Activated naive CD8-positive, alpha-beta T cell treated with anti-CD3 and anti-CD28 coated beads, Interleukin-2, amount 50 U/mL, for 24 hours (primary cell): Measurements from ENCODE around the gene POGLUT2.
A peak's percentile ranks its signal among the peaks of the same experiment; 100 is the strongest.

Experiments used
- ATAC-seq: fragments of 150-1000 bp; cut with Tn5 transposase; one replicate; pipeline ENCODE4 v1.10.0; 2021
- DNase-seq: peaks from one replicate; pipeline ENCODE4 v3.0.0; 2021
- H3K27ac Mint-ChIP-seq: one replicate; pipeline ENCODE4 v1.8.0; 2021; ENCODE audit warnings: mild to moderate bottlenecking, mixed read lengths
- H3K27me3 Mint-ChIP-seq: one replicate; pipeline ENCODE4 v1.8.0; 2021; ENCODE audit warnings: mixed read lengths
- H3K36me3 Mint-ChIP-seq: one replicate; pipeline ENCODE4 v1.8.0; 2021; ENCODE audit warnings: low read depth, mixed read lengths
- H3K4me1 Mint-ChIP-seq: one replicate; pipeline ENCODE4 v1.8.0; 2021; ENCODE audit warnings: mixed read lengths
- H3K4me3 Mint-ChIP-seq: one replicate; pipeline ENCODE4 v1.8.0; 2021; ENCODE audit warnings: mild to moderate bottlenecking, moderate library complexity, mixed read lengths
- H3K9me3 Mint-ChIP-seq: one replicate; pipeline ENCODE4 v1.8.0; 2021; ENCODE audit warnings: mixed read lengths

POGLUT2 gene

DNA sequence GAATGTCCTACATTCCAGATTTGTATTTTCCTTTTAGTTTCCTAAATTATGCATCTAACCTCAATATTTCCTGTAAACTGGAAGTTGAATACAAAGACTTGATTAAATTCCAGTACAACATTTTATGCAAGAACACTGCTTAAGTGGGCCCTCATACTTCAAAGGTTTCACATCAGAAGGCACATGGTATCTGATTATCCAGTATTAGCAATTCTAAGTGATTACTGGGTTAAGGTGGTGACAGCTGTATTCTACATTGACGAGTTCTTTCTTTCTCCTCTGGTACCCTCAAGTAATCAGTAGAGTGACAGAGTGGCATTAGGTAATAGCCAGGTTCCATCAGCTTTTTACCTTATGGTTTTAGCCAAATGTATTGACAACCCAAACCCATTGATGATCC, 18.5 kb upstream of the POGLUT2 start:
- H3K9me3 Mint-ChIP-seq: no peaks in the 10 kb centered on the region
- H3K27me3 Mint-ChIP-seq: no peaks in the 10 kb centered on the region
- DNase-seq (no peak), ATAC-seq (no peak)
- no peak overlapping the region for H3K27ac Mint-ChIP-seq
- no peak overlapping the region for H3K4me3 Mint-ChIP-seq
- H3K4me1 Mint-ChIP-seq: peaks cover 15% of the 10 kb centered on the region
- peaks cover 21% of the 10 kb centered on the region for H3K36me3 Mint-ChIP-seq

DNA sequence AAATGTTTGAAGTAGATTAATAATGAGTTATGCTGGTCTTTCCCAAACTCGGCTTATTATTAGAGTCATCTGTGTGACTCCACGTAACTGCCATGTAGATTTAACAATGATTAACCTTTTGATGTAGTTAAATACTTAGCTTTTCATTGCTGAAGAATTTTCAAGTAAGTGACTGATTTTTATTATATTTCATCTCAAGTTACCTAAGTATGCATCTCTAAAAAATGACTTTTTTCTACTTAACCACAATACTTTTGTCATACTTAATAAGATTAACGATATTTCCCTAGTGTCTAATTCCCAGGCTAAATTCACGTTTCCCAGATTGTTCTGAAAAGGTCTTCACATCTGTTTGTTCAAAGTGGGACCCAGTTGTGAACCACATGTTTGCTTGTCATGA, 17.9 kb upstream of the POGLUT2 start:
- H3K4me1 Mint-ChIP-seq: peaks cover 15% of the 10 kb centered on the region
- H3K27me3 Mint-ChIP-seq: no peaks in the 10 kb centered on the region
- peaks cover 21% of the 10 kb centered on the region for H3K36me3 Mint-ChIP-seq
- no peak overlapping the region for H3K4me3 Mint-ChIP-seq
- no peaks in the 10 kb centered on the region for H3K9me3 Mint-ChIP-seq
- DNase-seq (no peak), ATAC-seq (no peak)
- H3K27ac Mint-ChIP-seq: no peak overlapping the region

DNA sequence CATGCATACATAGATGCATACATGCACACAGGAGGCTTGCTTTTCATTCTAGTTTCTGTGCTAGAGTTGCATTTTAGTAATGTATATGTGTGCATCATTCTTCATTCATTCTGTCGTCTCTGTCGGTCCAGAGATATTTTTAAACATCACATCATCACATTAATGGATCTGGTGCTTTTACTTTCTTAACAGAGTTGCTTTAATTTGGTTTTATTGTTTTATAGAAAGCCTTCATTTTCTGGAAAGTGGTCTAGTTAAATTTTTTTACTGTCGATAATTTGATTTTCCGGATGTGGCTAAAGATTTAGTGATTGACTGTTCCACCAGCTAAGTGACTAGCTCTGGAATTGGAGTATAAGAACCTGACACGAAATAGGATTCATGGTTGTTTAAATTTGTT, 17.0 kb upstream of the POGLUT2 start:
- H3K4me3 Mint-ChIP-seq: no peak overlapping the region
- H3K27ac Mint-ChIP-seq: no peak overlapping the region
- DNase-seq (no peak), ATAC-seq (no peak)
- H3K27me3 Mint-ChIP-seq: no peaks in the 10 kb centered on the region
- peaks cover 31% of the 10 kb centered on the region for H3K36me3 Mint-ChIP-seq
- peaks cover 15% of the 10 kb centered on the region for H3K4me1 Mint-ChIP-seq
- no peaks in the 10 kb centered on the region for H3K9me3 Mint-ChIP-seq

DNA sequence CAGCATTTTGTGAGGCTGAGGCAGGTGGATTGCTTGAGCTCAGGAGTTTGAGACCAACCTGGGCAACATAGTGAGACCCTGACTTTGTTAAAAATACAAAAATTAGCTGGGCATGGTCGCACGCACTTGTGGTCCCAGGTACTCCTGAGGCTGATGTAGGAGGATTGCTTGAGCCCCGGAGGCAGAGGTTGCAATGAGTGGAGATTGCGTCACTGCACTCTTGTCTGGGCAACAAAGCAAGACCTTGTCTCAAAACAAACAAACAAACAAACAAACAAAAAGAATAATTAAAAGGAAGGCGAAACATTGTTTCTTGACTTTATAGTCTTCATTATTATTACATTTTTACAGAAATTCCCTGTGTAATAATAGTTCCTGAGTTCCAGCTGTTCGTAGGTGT, 16.0 kb upstream of the POGLUT2 start:
- Mint-ChIP-seq H3K27me3 (no peaks in the 10 kb centered on the region), H3K36me3 (peaks cover 34% of the 10 kb centered on the region), H3K9me3 (no peaks in the 10 kb centered on the region), H3K4me1 (peaks cover 15% of the 10 kb centered on the region), H3K27ac (no peak overlapping the region), H3K4me3 (no peak overlapping the region)
- DNase-seq (no peak), ATAC-seq (no peak)

DNA sequence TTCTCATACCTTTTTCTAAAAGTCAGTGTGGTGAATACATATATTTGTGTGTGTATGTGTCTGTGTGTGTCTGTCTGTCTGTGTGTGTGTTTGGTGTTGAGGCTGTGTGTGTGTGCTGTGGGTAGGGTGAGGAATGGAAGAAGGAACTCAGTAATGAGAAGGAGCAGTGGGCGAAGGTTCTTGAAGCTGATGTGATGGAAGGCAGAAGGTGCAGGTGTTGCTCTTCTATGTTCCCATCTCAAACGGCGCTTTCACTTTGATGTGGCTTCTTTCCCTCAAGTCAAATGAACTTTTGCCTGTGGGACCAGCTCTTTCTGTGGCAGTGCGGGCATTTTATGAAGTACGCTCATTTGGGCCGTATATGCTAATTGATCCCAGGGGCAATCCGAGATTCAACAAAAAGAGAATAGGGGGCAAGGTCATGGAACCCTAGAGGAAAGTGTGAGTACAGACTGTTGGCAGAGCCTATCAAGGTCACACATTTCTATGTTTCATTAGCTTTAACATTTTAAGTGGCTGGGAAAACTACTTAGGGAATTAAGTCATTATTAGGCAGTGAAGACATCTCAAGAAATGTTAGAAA, 15.3 kb upstream of the POGLUT2 start:
- Mint-ChIP-seq H3K9me3 (no peaks in the 10 kb centered on the region), H3K4me3 (no peak overlapping the region), H3K4me1 (peaks cover 15% of the 10 kb centered on the region), H3K27ac (no peak overlapping the region), H3K27me3 (no peaks in the 10 kb centered on the region), H3K36me3 (peaks cover 33% of the 10 kb centered on the region)
- peak; percentile 46 for ATAC-seq
- no peak for DNase-seq

DNA sequence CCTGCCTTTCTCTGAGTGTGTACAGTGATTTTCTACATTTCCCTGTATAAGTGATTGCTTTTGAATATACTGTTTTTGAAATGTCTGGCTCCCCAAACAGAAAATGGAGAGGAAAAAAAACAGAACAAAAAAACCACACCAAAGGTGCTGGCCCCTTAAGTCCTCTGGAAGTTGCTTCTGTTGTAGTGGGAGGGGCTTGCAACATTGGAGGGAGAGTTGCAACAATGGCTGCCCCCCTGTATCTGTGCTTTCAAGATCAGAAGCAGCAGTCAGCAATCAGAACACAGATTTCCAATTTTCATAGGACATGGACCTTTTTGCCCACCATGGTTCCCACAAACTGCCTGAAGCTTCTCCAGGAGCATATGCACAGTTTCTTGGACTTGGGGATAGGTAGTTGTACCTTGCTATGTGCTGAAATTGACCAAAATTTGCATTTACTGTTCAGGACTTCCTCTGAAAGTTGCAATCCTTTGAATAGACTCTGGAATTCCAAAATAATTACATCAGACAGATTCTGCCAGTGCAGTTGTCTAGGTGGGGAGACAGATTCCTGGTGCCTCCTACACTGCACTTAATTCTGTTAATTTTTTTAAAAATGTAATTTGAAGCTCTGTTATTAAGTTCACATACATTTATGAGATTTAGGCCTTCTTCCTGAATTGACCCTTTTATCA, 14.0 kb upstream of the POGLUT2 start:
- Mint-ChIP-seq H3K27me3 (no peaks in the 10 kb centered on the region), H3K4me1 (peaks cover 16% of the 10 kb centered on the region), H3K27ac (no peak overlapping the region), H3K36me3 (peaks cover 35% of the 10 kb centered on the region), H3K4me3 (no peak overlapping the region), H3K9me3 (no peaks in the 10 kb centered on the region)
- ATAC-seq: no peak
- no peak for DNase-seq

DNA sequence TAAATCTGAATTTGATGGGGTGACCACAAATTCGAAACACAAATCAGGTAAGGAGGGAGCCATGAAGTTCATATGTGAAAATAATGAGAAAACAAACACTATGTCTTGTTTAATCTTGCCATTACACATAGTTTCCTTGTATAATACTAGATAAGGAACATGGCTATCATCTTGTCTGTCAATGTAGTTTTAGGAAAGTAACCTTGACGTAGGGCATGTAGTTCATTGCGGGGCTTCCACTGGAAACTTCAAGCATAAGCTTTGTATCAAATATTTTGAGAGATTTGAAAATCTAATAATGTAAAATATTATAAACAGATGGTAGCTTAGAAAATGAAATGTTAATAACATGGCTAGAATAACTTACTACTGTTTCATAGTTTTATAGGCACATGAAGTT, 8.9 kb upstream of the POGLUT2 start:
- H3K4me1 Mint-ChIP-seq: peaks cover 8% of the 10 kb centered on the region
- no peak overlapping the region for H3K27ac Mint-ChIP-seq
- H3K4me3 Mint-ChIP-seq: no peak overlapping the region
- DNase-seq: no peak
- ATAC-seq: no peak
- H3K9me3 Mint-ChIP-seq: no peaks in the 10 kb centered on the region
- no peaks in the 10 kb centered on the region for H3K27me3 Mint-ChIP-seq
- H3K36me3 Mint-ChIP-seq: peaks cover 33% of the 10 kb centered on the region

DNA sequence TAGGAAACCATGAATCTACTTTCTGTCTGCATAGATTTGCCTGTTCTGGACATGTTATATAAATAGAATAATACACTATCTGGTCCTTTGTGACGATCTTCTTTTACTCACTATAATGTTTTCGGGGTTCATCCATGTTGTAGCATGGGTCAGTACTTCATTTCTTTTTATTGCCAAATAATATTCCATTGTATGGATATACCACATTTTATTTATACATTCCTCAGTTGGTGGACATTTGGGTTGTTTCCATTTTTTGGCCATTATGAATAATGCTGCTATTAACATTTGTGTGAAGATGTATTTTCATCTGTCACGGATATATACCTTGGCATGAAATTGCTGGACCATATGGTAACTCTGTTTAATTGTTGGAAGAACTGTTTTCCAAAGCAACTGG, 6.9 kb upstream of the POGLUT2 start:
- DNase-seq: no peak
- Mint-ChIP-seq H3K36me3 (peaks cover 19% of the 10 kb centered on the region), H3K27me3 (no peaks in the 10 kb centered on the region), H3K27ac (no peak overlapping the region), H3K9me3 (no peaks in the 10 kb centered on the region), H3K4me1 (peaks cover 20% of the 10 kb centered on the region), H3K4me3 (no peak overlapping the region)
- no peak for ATAC-seq

DNA sequence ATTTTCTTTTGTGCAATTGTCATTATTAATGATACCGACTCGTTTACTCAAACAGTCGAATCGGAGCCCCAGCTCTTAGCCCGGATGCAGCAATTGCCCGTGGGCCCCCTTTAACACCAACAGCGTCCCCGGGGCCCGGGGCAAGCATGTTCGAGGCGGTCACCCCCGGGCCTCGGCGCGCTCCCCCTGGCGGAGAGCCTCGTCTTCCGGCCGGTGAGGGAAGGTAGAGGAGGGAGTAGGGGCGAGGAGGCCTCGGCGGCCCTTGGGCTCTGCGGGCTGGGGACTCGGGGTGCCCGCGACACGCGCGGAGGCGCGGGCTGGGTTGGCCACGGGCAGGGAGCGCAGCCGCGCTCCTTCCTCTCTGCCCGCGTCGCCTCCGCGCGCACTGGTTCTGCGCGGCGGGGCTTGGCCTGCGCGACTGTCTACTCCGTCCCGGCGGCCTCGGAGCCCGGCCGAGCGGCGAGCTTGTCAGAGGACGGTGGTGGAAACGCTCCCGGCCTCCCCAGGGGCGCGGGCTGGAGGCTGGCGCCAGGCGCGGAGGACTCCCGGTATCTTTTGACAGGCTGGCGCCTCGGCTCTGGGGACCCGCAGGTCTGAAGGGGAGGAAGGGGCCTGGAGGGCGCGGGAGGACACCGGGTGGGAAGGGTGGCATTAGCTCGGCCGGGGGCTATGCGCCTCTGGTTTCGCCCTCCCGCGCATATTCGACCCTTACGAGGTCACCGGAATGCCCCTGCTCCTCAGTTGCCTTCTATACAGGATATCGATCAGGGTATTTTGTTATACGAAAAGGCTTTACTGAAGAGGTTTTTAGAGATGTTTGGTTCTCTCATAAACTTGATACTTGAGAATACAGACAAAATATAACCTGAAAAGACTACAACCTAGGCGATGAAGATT, 1.6 kb upstream of the POGLUT2 start:
- Mint-ChIP-seq H3K27me3 (peaks cover 9% of the 10 kb centered on the region), H3K27ac (peak overlapping the region; percentile 71), H3K4me1 (peaks cover 28% of the 10 kb centered on the region), H3K36me3 (peaks cover 9% of the 10 kb centered on the region), H3K9me3 (no peaks in the 10 kb centered on the region), H3K4me3 (peak overlapping the region; percentile 89)
- ATAC-seq (peak; percentile 85), DNase-seq (peak; percentile 89)

DNA sequence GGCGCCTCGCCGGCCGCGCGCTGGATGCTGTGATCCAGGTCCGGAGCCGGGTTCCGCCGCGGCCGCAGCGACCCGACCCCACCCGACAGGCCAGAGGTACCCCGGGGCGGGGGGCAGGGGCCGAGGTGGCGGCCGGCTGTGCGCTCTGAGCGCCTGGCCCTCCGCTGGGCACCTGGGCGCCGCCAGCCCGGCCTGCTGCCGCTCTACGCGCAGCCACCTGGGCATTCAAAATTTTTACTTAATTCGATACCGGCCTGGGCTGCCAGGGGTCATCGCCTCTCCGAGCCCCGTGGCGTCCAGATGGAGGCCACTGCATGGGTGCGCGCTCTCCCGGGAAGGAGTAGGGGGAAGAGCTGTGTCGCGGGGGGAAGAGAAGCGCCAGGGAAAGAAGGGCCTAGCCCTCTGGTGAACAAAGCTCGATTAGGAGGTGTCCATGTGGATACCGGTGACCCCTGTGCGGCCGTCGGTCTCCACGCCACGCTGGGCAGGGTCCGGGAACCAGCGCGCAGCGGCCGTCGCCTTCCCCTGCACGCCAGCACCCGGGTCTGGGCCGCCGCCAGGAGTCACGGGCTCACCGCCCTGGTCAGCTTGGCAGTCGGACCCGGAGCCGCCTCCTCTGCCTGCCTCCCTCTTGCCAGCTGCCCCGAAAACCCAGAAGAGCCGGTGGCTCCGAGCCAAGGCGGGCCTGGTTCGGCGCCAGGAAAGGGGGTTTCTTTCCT, 809 bp upstream of the POGLUT2 start:
- Mint-ChIP-seq H3K36me3 (peaks cover 9% of the 10 kb centered on the region), H3K27me3 (peaks cover 9% of the 10 kb centered on the region), H3K27ac (peak overlapping the region; percentile 71), H3K4me1 (peaks cover 28% of the 10 kb centered on the region), H3K9me3 (no peaks in the 10 kb centered on the region), H3K4me3 (peak overlapping the region; percentile 89)
- DNase-seq (no peak), ATAC-seq (no peak)

DNA sequence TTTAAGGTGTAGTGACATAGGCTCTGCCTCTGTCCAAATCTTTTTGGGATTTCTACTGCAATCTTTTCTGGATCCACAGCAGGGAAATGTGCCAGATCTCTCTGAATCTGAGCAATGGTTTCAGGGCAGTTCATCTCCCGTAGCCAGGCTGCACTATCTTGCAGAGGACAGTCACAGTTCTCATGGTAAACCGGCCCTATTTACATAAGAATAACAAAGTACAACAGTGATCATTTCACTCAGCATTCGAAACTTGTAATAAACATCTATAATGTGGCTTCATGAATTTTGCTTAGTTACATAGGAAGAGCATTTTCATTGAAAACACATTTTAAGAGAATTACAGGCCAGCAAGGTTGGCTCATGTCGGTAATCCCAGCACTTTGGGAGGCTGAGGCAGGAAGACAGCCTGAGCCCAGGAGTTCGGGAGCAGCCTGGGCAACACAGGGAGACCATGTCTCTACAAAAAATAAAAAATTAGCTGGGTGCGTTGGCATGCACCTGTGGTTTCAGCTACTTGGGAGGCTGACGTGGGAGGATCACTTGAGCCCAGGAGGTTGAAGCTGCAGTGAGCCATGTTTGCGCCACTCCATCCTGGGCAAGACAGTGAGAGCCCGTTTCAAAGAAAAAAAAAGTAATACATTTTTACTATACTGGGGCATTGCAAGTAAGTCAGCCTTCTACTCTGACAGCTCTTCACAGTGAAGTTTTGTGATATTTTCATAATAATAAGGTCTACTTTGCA, 5.0 kb downstream of the POGLUT2 start:
- no peak for ATAC-seq
- Mint-ChIP-seq H3K36me3 (peaks cover 17% of the 10 kb centered on the region), H3K27ac (no peak overlapping the region), H3K4me3 (no peak overlapping the region), H3K9me3 (no peaks in the 10 kb centered on the region), H3K27me3 (peaks cover 9% of the 10 kb centered on the region), H3K4me1 (peaks cover 7% of the 10 kb centered on the region)
- DNase-seq: no peak

DNA sequence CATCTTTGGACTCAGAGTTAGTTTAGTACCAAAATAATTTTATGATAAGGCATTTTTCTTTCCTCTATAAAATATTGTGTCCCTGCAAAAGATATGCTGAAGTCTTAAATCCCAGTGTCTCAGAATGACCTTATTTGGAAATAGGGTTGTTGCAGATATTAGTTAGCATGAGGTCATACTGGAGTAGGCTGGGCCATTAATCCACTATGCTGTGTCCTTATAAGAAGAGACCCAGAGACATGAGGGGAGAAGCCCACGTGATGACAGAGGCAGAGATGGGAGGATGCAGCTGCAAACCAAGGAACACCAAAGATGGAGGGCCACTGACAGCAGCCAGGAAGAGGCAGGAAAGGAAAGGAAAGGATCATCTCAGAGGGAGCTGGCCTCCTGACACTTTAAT, 6.4 kb downstream of the POGLUT2 start:
- H3K9me3 Mint-ChIP-seq: no peaks in the 10 kb centered on the region
- no peak overlapping the region for H3K27ac Mint-ChIP-seq
- H3K4me1 Mint-ChIP-seq: peaks cover 2% of the 10 kb centered on the region
- ATAC-seq: no peak
- H3K36me3 Mint-ChIP-seq: peaks cover 20% of the 10 kb centered on the region
- DNase-seq: no peak
- H3K27me3 Mint-ChIP-seq: peaks cover 4% of the 10 kb centered on the region
- H3K4me3 Mint-ChIP-seq: no peak overlapping the region

DNA sequence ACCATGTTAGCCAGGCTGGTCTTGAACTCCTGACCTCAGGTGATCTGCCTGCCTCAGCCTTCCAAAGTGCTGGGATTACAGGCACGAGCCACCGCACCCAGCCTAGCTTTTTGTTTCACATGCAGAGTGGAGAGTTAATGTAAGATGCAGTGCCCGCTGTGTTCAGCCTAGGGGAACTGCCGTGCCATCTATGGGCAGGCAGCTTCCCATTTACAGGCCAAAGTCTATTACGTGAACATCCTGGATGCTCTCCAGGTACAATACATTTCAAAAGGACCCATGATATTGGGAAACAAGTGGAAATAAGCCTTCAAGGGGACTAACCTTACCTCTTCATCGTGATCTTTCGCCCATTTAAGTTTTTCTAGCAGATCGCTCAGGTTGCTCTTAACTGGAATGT, 10.1 kb downstream of the POGLUT2 start:
- no peak overlapping the region for H3K4me3 Mint-ChIP-seq
- peaks cover 19% of the 10 kb centered on the region for H3K36me3 Mint-ChIP-seq

DNA sequence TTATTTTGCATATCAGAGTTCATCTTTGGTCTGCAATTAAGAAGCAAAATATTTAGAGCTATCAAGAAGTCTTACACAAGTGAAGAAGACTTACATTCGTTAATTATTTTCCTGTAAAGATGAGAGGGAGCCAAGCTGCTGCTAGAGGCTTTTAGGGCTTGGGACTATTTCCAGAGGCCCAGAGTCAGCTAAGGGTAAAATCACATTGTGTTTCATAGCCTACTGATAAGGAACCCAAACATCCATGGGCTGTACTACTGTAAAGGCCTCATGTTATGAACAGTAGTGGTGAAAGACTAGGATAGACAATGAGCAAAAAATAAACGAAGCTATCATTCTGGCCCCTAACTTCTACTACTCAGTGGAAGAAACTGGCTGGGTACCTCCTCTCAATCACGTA, 14.3 kb downstream of the POGLUT2 start:
- H3K36me3 Mint-ChIP-seq: peaks cover 33% of the 10 kb centered on the region
- no peak overlapping the region for H3K4me3 Mint-ChIP-seq
- no peak for ATAC-seq
- no peaks in the 10 kb centered on the region for H3K27me3 Mint-ChIP-seq
- H3K27ac Mint-ChIP-seq: no peak overlapping the region
- H3K9me3 Mint-ChIP-seq: peaks cover 5% of the 10 kb centered on the region
- no peak for DNase-seq
- peaks cover 22% of the 10 kb centered on the region for H3K4me1 Mint-ChIP-seq

More for the DNA sequence above, 10.1 kb downstream of the POGLUT2 start:
- ATAC-seq (no peak), DNase-seq (no peak)
- no peaks in the 10 kb centered on the region for H3K27me3 Mint-ChIP-seq
- no peak overlapping the region for H3K27ac Mint-ChIP-seq
- H3K4me1 Mint-ChIP-seq: peaks cover 4% of the 10 kb centered on the region
- H3K9me3 Mint-ChIP-seq: no peaks in the 10 kb centered on the region
